Mesenteric fat pad (tissue), 1 donor: Measurements from ENCODE around the gene IQCK. TPM values are rescaled to one million over a fixed set of nuclear protein-coding genes. Genes with fewer than 3 reads are reported as not detected.
"Not testable (repeated sequence)": the region's sequence is repeated elsewhere in the genome, so short reads cannot be mapped to it uniquely, and the experiment has no call there.

Experiments used
- DNase-seq: peaks from one replicate; pipeline ENCODE4 v3.0.0-alpha.2; 2020; ENCODE audit warnings: low spot score
- total RNA-seq: library from RNA; stranded (reverse); fragmentation: NEBNext Ultra II Directional; extraction: Animal tissue kit (Norgen Biotek cat#: 25700); gene quantifications from one replicate; pipeline ENCODE4 v1.2.1, GENCODE V29; 2021
- donor health status: DM: yes; HTN: yes; CAD: no.

IQCK gene
- total RNA-seq, 1 donor from 2014 or later, result 9.7 TPM

- DNase-seq, result not testable (repeated sequence)
Measured at GRCh38 chr16:19801369-19801768, 83.3 kb downstream of the IQCK start.

GRCh38 chr16:19801824-19802223 is 83.8 kb downstream of the IQCK start:
- DNase-seq, result not testable (repeated sequence)

GRCh38 chr16:19802612-19803011 is 84.5 kb downstream of the IQCK start:
- no peak for DNase-seq

- no peak for DNase-seq
Measured at GRCh38 chr16:19804538-19805323, 86.7 kb downstream of the IQCK start.

- DNase-seq, result no peak
Measured at GRCh38 chr16:19805459-19806162, 87.5 kb downstream of the IQCK start.

- no peak for DNase-seq
Measured at GRCh38 chr16:19808061-19808641, 90.1 kb downstream of the IQCK start.

GRCh38 chr16:19809121-19809635 is 91.1 kb downstream of the IQCK start:
- DNase-seq, result no peak

- DNase-seq, result no peak
Measured at GRCh38 chr16:19809693-19810092, 91.6 kb downstream of the IQCK start.

- DNase-seq, result no peak
Measured at GRCh38 chr16:19810817-19811731, 93.0 kb downstream of the IQCK start.

- no peak for DNase-seq
Measured at GRCh38 chr16:19812986-19813385, 94.9 kb downstream of the IQCK start.

GRCh38 chr16:19815418-19815817 is 97.3 kb downstream of the IQCK start:
- DNase-seq, result no peak

- DNase-seq, result no peak
Measured at GRCh38 chr16:19817122-19817521, 99.1 kb downstream of the IQCK start.

- no peak for DNase-seq
Measured at GRCh38 chr16:19817875-19818274, 99.8 kb downstream of the IQCK start.

- DNase-seq, result no peak
Measured at GRCh38 chr16:19822533-19822932, 104.5 kb downstream of the IQCK start.

GRCh38 chr16:19823322-19823721 is 105.3 kb downstream of the IQCK start:
- DNase-seq, result no peak

GRCh38 chr16:19824216-19824615 is 106.1 kb downstream of the IQCK start:
- DNase-seq, result no peak

GRCh38 chr16:19829844-19830692 is 112.0 kb downstream of the IQCK start:
- no peak for DNase-seq

- DNase-seq, result no peak
Measured at GRCh38 chr16:19830902-19831560, 113.0 kb downstream of the IQCK start.

- DNase-seq, result no peak
Measured at GRCh38 chr16:19831678-19832077, 113.6 kb downstream of the IQCK start.

- no peak for DNase-seq
Measured at GRCh38 chr16:19833176-19833575, 115.1 kb downstream of the IQCK start.
